ENCODE measurements around the gene KRCC1. TPM values are rescaled to one million over a fixed set of nuclear protein-coding genes. Genes with fewer than 3 reads are reported as not detected.
"Not testable (repeated sequence)": the region's sequence is repeated elsewhere in the genome, so short reads cannot be mapped to it uniquely, and the experiment has no call there.

The KRCC1 gene
- total RNA-seq, 2 donors from 2014 or later = 9.2 to 14.8 TPM

GRCh38 chr2:88019985-88020384 is 35.6 kb downstream of the KRCC1 start:
- no peak overlapping the region for H3K4me3 ChIP-seq
- DNase-seq = no peak

DNA sequence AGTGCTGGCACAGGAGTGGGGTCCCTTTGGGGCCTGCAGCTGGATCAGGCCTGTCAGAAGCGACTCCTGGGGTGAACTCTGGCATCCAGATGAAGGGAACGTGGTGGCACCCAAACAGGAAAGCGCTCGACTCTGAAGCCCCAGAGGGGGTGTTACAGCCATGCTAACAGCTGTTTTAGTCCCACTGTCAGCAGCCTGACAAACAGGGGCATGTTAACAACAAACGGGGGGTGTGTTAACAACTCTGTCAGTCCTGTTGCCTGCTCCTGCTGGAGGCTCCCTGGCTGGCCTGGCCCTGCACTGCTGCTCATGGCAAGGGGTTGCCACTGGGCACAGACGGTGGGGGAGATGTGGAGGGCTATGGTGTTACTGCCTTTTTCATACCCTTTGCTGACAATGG is 36.7 kb downstream of the KRCC1 start:
- H3K36me3 ChIP-seq (replicated peaks in 1 of 2; ENCODE audit: insufficient read depth in 1 of 2, low read depth in 2 of 2) = no peaks in the 10 kb centered on the region
- no peak for TF ChIP-seq POLR2A (IDR thresholded peaks at IDR 0.05)
- no peak for TF ChIP-seq CTCF (IDR thresholded peaks at IDR 0.05)
- H3K4me1 ChIP-seq = peaks cover 29% of the 10 kb centered on the region
- no peak overlapping the region for H3K4me3 ChIP-seq
- H3K9me3 ChIP-seq = no peaks in the 10 kb centered on the region
- no peak for DNase-seq
- ATAC-seq = no peak
- 80 to 100% methylated on average over 1 to 6 of the region's 6 CpGs for WGBS, 2 donors
- no peak overlapping the region for H3K27ac ChIP-seq
- intact Hi-C loops (cut with DNase I) = no loop called here
- no peaks in the 10 kb centered on the region for H3K27me3 ChIP-seq

More at GRCh38 chr2:88019985-88020384, 35.6 kb downstream of the KRCC1 start:
- Histone ChIP-seq H3K27ac (no peak overlapping the region), H3K9me3 (no peaks in the 10 kb centered on the region), H3K4me1 (peaks cover 29% of the 10 kb centered on the region), H3K36me3 (replicated peaks in 1 of 2; ENCODE audit: insufficient read depth in 1 of 2, low read depth in 2 of 2) (no peaks in the 10 kb centered on the region), H3K27me3 (no peaks in the 10 kb centered on the region)
- intact Hi-C loops (cut with DNase I) = no loop called here
- TF ChIP-seq CTCF (IDR thresholded peaks at IDR 0.05) (no peak), POLR2A (IDR thresholded peaks at IDR 0.05) (no peak)
- 82 to 100% methylated on average over 2 to 3 of the region's 3 CpGs for WGBS, 2 donors
- no peak for ATAC-seq

GRCh38 chr2:88018077-88018805 is 37.3 kb downstream of the KRCC1 start:
- H3K27ac ChIP-seq; H3K27me3 ChIP-seq; DNase-seq; intact Hi-C loops (cut with DNase I); H3K9me3 ChIP-seq; H3K4me3 ChIP-seq; H3K36me3 ChIP-seq (replicated peaks in 1 of 2; ENCODE audit: insufficient read depth in 1 of 2, low read depth in 2 of 2); ATAC-seq: not testable (repeated sequence)
- WGBS, 2 donors = 78 to 83% methylated on average over 11 of the region's 11 CpGs
- H3K4me1 ChIP-seq = peaks cover 29% of the 10 kb centered on the region

DNA sequence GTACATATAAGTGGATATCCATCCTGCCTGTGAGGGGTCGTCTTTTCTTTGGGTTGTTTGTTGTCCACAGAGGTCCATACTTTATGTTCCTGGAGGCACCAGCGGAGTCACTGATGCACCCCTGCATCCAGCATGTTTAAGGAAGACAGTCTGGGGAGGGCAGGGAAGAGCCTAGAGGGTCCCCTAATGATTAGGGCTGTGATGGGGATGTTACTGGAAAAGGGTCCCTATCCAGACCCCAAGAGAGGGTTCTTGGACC is 37.9 kb downstream of the KRCC1 start:
- H3K9me3 ChIP-seq; H3K27me3 ChIP-seq; H3K36me3 ChIP-seq (replicated peaks in 1 of 2; ENCODE audit: insufficient read depth in 1 of 2, low read depth in 2 of 2); intact Hi-C loops (cut with DNase I); H3K4me3 ChIP-seq; ATAC-seq; DNase-seq: not testable (repeated sequence)
- Histone ChIP-seq H3K27ac (peak overlapping the region in 1 of 4 donors; percentile 86), H3K4me1 (peaks cover 25% of the 10 kb centered on the region)
- WGBS, 2 donors = 56 to 57% methylated on average over 2 of the region's 2 CpGs

DNA sequence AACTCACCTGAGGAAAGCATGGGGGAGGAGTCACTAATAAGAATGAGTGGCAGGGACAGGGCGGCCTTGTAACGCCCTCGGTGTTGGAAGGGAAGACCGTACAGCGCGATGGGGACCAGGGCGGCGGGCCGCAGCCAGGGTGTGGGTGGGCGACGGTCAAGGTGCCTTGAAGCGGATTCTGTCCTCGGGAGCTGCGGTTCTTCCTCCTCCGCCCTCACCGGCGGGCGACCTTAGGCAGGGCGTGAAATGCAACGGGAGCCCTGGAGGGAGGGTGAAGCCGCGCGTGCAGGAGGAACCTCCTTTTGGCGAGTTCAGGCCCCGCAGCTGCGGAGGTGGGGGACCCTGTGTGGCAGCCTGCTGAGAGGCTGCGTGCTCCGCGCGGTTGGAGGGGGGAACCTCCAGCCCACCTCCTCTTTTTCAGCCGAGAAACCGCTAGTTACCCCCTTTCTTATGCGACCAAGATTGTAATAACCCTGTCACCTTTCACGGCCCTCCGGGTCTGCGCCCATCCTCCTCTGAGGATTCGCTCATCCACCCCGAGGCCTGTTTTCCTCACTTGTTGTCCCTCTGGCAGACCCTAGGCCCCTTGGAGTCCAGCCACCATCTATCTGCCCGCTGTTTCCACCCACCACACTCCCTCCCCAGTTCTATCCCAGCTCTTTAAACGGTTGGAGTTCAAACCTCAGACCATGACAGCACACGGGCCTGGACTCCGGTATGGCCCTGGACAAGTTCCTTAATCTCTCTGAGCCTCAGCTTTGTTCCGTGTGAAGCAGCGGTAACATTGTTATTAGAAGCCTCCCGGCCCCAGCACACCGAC is 38.4 kb downstream of the KRCC1 start:
- H3K4me1 ChIP-seq = peaks cover 22% of the 10 kb centered on the region
- WGBS, 2 donors = 9 to 12% methylated on average over 40 to 44 of the region's 46 CpGs
- peak; percentile 79 for ATAC-seq
- peak overlapping the region; percentile 79 to 97 (median 90) for H3K27ac ChIP-seq
- no peaks in the 10 kb centered on the region for H3K27me3 ChIP-seq
- peak; percentile 30 to 78 (median 71) for DNase-seq
- H3K36me3 ChIP-seq (replicated peaks in 1 of 2; ENCODE audit: insufficient read depth in 1 of 2, low read depth in 2 of 2) = no peaks in the 10 kb centered on the region
- TF ChIP-seq CTCF (IDR thresholded peaks at IDR 0.05) = no peak
- no peaks in the 10 kb centered on the region for H3K9me3 ChIP-seq
- intact Hi-C loops (cut with DNase I) = no loop called here
- peak overlapping the region; percentile 30 to 69 for H3K4me3 ChIP-seq
